GM10266 (cell line): ENCODE data around the gene FBN1.

Experiments
- DNase-seq: peaks from one replicate; pipeline ENCODE4 v3.0.0; 2012; ENCODE audit errors: extremely low spot score
- TF ChIP-seq, protein P1 (sequence below): IDR thresholded peaks from 2 replicates; pipeline ENCODE4 v1.5.1; 2012; ENCODE audit warnings: mild to moderate bottlenecking, low read depth; ENCODE audit not compliant: control insufficient read depth, insufficient read depth; ENCODE audit errors: missing control alignments

The FBN1 gene

DNA sequence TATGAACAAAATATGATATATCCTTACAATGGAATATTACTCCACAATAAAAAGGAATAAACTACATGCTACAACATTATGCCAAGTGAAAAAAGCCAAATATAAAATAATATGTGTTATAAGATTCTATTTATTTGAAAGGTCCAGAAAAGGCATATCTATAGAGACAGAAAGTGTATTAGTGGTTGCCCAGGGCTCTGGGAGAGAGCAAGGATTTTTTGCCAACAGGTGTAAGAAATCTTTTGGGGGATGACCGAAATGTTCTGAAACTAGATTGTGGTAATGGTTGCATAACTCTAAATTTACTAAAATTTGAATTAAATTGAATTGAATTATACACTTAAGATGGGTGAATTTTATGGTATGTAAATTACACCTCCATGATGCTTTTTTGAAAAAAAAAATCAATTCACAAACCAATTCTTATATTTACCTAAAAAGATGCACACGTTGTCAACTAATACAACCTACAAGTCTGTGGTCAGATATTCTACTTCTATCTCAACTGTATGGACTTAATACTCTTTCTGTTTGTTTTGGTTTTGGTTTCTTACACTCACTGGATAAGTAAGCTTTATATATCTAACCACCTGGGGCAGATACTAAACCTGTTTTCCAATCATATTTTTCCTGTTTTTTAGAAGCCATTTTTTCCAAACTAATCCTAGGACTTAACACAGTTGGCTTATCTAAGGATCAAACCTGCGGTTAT lies 75.8 kb downstream of the FBN1 start:
- TF ChIP-seq, protein P1, sequence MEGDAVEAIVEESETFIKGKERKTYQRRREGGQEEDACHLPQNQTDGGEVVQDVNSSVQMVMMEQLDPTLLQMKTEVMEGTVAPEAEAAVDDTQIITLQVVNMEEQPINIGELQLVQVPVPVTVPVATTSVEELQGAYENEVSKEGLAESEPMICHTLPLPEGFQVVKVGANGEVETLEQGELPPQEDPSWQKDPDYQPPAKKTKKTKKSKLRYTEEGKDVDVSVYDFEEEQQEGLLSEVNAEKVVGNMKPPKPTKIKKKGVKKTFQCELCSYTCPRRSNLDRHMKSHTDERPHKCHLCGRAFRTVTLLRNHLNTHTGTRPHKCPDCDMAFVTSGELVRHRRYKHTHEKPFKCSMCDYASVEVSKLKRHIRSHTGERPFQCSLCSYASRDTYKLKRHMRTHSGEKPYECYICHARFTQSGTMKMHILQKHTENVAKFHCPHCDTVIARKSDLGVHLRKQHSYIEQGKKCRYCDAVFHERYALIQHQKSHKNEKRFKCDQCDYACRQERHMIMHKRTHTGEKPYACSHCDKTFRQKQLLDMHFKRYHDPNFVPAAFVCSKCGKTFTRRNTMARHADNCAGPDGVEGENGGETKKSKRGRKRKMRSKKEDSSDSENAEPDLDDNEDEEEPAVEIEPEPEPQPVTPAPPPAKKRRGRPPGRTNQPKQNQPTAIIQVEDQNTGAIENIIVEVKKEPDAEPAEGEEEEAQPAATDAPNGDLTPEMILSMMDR = no peak
- no peak for DNase-seq

DNA sequence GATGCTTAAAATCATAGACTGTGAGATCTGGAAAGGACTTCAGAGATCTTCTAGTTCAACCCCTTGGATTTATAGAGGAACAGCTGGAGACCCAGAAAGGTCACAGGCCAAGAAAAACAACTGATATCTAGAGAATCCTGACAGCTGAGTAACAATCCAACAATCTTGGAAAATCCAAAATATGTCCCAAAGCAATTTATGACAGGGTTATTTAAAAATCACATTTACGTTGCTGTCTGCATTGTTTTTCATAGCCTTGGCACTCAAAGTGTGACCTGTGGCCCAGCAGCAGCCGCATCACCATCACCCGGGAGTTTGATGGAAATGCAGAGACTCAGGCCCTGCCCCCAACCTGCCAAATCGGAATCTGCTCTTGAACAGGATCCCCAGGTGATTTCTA lies 78.8 kb downstream of the FBN1 start:
- TF ChIP-seq, protein P1 = no peak
- DNase-seq = no peak

DNA sequence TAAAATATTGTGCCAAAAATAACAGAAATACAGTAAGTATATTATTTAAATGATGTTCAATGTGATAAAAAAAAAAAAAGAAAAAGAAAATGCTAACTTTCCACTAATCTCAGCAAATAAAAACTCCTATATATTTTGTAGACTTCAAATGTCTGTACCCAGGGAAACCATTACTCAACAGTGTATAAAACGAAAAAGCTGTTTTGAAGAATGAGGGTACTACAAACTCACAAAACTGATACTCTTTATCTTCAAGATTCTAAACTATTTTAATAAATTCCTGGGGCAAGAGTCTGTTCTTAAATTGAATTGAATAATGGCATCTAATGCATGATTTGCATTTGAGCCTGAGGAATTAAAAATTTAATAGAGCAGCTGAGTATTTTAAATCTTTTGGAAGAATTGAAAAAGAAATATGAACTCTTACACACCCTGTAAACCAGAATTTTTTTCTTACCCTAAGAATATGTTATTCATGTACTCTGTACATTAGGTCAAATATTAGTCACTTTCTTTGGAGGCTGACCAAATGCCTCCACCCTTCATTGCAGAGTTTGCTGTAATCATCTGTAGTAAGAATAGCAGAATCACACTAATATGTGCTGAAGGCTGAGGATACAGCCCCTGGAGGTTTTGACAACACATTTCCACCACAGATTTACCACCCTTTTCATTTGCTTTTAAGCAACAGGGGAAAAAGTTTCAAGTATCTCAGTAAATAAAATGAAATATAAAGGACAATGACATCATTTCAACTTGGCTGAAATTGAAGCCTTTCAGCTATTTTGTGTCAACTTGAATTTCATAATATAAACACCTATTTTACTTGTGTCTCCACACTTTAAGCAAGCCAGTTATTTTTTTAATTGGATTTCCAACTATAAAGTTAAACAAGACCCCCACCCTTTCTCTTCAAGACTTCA lies 79.7 kb downstream of the FBN1 start:
- no peak for DNase-seq
- TF ChIP-seq, protein P1 = no peak

DNA sequence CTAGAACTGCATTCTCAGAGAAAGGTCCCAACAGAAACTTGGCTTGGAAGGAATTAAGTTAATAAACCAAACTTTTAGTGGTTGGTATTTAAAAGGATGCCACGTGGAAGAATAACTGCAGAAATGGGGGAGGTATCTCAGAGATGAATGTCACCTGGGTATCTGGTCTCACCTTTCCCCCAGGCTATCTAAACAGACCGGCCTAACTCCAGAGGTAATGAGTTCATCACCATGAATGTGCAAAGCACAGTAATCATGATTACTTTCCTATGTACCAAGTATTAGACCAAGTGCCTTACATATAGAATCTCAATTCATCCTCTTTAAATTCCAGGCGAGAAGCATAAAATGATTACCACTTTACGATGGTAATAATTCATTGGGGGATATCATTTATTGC lies 80.8 kb downstream of the FBN1 start:
- TF ChIP-seq, protein P1 = no peak
- no peak for DNase-seq

DNA sequence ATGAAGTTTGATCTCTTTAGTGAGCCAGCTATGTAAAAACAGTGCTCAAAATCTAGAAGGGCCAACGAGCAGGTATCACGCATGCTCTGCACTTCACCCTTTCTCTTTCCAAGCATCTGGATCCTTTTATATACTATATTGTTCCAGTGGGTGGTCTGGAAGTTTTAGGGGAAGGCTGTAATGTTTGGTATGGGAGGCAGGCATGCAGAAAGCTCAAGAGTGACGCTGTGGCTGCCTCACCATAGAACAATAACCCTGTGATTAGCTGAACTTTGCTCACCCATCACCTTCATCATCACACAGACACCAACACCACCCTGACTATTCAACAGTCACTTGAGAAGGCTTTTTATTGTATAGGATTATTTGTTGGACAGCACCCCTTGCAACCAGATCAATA lies 81.6 kb downstream of the FBN1 start:
- TF ChIP-seq, protein P1 = no peak
- no peak for DNase-seq

DNA sequence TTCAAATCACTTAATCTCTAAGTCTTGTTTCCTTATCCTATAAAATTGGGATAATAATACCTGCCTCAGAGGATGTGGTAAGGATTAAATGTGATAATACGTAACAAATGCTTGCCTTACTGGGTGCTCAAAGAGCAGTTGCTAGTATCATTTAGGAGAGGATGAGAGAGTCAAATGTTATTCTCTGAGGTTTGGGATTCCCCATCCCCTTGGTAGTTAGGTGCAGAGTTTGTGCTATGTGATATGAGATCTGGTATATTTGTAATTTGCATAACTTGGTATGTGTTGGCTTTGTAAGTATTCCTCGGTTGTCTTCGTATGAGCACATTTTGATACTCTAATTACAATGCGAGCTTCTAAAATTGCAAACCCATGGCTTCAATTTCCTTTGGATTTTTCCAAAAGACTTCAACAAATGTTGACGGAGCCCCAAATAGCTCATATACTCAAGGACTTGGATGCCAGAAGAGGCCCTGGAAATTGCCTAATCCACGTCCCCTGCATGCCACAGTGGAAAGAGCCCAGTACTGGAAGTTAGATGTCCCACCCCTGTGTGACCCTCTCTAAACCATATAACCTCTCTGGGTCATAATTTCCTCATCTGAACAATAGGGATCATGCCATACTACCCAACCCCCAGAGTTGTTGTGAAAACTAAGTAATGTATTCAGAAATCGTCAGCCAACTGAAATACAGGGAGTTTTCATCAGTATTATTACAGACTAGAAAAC lies 85.0 kb downstream of the FBN1 start:
- DNase-seq = no peak

More for the DNA sequence above, 85.0 kb downstream of the FBN1 start:
- TF ChIP-seq, protein P1 = no peak
